Mucosa of stomach (tissue), 1 donor: Measurements from ENCODE around the gene LIN52.
A peak's percentile ranks its signal among the peaks of the same experiment; 100 is the strongest.

ENCODE experiments used
- H3K27me3 ChIP-seq: one replicate; pipeline ENCODE4 v1.7.0; 2013; ENCODE audit warnings: mild to moderate bottlenecking, low read length; ENCODE audit not compliant: control insufficient read depth, insufficient read depth
- H3K36me3 ChIP-seq: one replicate; pipeline ENCODE4 v1.7.0; 2013; ENCODE audit warnings: low read length; ENCODE audit not compliant: control insufficient read depth, insufficient read depth
- H3K4me1 ChIP-seq: one replicate; pipeline ENCODE4 v1.7.0; 2013; ENCODE audit warnings: mild to moderate bottlenecking, low read length; ENCODE audit not compliant: control insufficient read depth, insufficient read depth
- H3K4me3 ChIP-seq: one replicate; pipeline ENCODE4 v1.7.0; 2013; ENCODE audit warnings: low read length
- H3K9ac ChIP-seq: one replicate; pipeline ENCODE4 v1.7.0; 2013; ENCODE audit warnings: mild to moderate bottlenecking, low read length, moderate library complexity
- H3K9me3 ChIP-seq: one replicate; pipeline ENCODE4 v1.7.0; 2013; ENCODE audit warnings: mild to moderate bottlenecking, low read length, moderate library complexity; ENCODE audit not compliant: control insufficient read depth
- donor health status: Pancreatic carcinoma.

Gene LIN52

DNA sequence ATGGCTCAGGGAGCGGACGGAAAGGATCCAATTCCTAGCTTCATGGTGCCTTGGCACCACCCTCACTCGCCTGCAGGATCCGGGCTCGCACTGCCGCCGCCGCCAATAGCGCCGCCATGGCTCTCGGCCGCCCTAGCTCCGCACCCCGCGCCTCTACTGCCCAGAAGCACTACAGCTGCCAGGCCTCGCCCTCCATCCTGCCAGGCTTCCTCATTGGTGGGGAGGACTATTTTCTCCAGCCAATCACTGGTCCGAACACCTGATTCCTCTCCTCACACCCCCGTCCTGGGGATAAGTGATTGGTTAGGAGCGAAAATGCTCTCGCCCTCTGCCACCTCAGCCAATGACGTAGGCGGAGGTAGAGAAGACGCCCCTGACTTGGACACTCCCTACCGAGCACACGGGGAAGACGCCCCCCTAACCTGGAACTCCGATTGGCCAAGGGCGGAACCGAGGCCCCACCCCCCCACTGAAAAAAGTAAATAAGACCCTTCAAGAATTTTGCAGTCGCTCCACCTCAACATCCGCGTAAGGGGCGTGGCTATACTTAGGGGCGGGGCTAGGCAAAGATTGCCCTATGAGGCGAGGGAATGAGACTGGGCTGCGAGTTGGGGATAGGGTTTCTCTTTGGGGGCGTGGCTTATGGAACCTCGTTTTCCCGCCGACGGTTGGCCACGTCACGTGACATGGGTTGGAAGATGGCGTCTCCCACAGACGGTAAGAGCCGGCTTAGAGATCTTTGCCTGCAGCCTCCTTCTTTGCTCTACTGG is at the start of gene LIN52, which contains the start of gene ALDH6A1:
Gene LIN52, plus strand, starts transcription at position 680 of the 770 bp plus-strand sequence. Its CDS starts 19 bp downstream, at position 699.
Gene ALDH6A1, minus strand, starts transcription at position 177 of the 770 bp plus-strand sequence. Its CDS starts 59 bp downstream, at position 118.
- Histone ChIP-seq H3K9me3 (no peaks in the 10 kb centered on the region), H3K27me3 (no peaks in the 10 kb centered on the region), H3K36me3 (no peaks in the 10 kb centered on the region), H3K9ac (peak within 1 kb of the TSS; percentile 84), H3K4me3 (peak within 1 kb of the TSS; percentile 87), H3K4me1 (peaks cover 17% of the 10 kb centered on the region)

- no peaks in the 10 kb centered on the region for H3K9me3 ChIP-seq
- H3K27me3 ChIP-seq = no peaks in the 10 kb centered on the region
These were observed 49.2 kb upstream of the LIN52 start for GRCh38 chr14:74035556-74035955.

DNA sequence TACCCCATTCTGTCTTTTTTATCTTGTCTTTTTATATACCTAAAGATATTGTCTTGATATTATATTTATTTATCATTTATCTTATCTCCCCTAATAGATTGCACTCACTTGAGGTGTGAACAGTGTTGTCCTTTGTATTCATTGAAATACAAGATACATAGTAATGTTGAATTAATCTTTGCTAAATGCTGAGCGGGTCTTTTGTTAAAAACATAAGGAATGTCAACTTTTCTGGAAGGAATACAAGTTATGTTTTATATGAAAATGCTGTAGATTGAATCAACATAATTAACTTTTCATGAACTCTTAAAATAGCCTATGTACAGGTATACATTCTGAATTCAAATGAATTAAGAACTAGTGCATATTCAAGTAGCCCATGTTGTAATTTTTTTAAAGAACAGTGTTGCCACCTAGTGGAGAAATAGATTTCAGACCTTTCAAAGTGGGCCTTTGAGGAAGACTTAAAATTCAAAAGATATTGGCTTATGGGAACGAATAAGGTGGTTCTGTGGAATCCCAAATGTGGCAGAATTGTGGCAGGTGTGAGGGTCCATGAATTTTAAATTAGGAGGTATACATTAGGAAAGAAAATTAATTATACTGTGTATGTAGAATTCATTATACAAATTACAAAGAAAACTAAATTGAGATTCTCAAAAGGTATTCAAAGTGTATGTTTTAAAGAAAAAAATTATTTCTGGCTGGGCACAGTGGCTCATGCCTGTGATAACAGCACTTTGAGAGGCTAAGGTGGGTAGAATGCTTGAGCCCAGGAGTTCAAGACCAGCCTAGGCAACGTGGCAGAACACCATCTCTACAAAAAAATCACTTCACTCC is 46.5 kb upstream of the LIN52 start:
- Histone ChIP-seq H3K9me3 (no peaks in the 10 kb centered on the region), H3K27me3 (no peaks in the 10 kb centered on the region), H3K4me1 (no peaks in the 10 kb centered on the region), H3K4me3 (no peak overlapping the region), H3K36me3 (no peaks in the 10 kb centered on the region), H3K9ac (no peak overlapping the region)

More at GRCh38 chr14:74035556-74035955, 49.2 kb upstream of the LIN52 start:
- H3K9ac ChIP-seq = no peak overlapping the region
- H3K36me3 ChIP-seq = no peaks in the 10 kb centered on the region
- H3K4me1 ChIP-seq = no peaks in the 10 kb centered on the region
- H3K4me3 ChIP-seq = no peak overlapping the region

DNA sequence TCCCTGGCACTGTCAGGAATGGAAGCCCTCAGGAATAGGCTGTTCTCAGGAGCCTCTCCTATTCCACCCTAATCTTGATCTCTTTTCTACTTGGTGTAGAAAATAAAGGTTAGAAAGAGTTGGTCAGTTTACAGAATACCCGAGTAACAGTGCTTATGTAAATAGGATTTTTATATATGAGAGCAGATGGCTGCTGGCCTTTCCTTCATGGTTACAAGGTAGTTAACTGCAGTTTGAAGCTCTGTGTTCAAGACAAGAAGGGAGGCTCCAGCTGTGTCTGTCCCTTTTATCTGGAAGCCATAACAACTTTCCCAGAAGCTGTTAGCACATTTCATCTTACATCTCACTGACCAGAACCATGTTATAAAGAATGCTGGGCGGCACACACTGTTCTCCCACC is 42.5 kb upstream of the LIN52 start:
- Histone ChIP-seq H3K36me3 (no peaks in the 10 kb centered on the region), H3K9me3 (no peaks in the 10 kb centered on the region), H3K4me3 (no peak overlapping the region), H3K9ac (no peak overlapping the region), H3K4me1 (no peaks in the 10 kb centered on the region), H3K27me3 (no peaks in the 10 kb centered on the region)

GRCh38 chr14:74045522-74045921 is 39.2 kb upstream of the LIN52 start:
- no peaks in the 10 kb centered on the region for H3K9me3 ChIP-seq
- no peaks in the 10 kb centered on the region for H3K4me1 ChIP-seq
- H3K36me3 ChIP-seq = no peaks in the 10 kb centered on the region
- no peak overlapping the region for H3K4me3 ChIP-seq
- no peaks in the 10 kb centered on the region for H3K27me3 ChIP-seq
- no peak overlapping the region for H3K9ac ChIP-seq

DNA sequence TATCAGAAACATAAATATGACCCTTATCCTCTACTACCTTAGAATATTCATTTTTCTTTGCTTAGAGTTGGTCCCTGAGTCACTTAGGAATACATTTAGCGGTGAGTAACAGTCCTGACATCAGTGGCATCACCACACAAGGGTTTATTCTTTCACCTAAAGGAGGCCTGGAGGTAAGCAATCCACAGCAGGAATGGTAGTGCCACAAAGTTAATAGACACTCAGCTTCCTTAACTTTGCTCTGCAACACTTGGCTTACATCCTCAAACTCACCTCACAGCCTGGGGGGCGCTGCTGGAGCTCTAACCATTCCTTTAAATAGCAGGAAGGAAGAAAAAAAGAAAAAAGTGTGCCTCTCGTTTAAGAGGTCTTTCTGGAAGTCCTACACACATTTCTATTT is 36.5 kb upstream of the LIN52 start:
- Histone ChIP-seq H3K27me3 (no peaks in the 10 kb centered on the region), H3K36me3 (no peaks in the 10 kb centered on the region), H3K4me3 (no peak overlapping the region), H3K9ac (no peak overlapping the region), H3K9me3 (no peaks in the 10 kb centered on the region), H3K4me1 (no peaks in the 10 kb centered on the region)

DNA sequence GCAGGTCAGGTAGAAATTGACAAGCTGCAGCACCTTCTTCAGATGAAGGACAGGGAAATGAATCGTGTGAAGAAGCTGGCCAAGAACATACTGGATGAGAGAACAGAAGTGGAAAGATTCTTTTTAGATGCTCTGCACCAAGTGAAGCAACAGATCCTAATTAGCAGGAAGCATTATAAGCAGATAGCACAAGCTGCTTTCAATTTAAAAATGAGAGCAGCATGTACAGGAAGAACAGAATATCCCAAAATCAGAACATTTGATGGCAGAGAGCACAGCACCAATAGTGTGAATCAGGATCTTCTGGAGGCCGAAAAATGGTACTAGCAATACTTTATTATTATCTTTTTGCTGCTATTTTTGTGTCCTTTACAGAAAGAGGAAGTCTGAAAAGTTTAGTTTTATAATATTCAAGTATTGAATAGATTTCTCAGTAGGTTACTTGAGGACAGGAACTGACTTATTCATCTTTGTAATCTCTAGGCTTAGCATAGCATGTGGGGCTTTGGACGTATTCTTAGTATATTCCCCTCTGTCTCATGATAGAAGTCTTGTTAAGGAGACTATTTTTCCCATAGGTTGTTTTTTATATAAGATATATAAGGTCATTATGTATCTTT is 34.8 kb upstream of the LIN52 start:
- H3K4me3 ChIP-seq = no peak overlapping the region
- no peak overlapping the region for H3K9ac ChIP-seq
- no peaks in the 10 kb centered on the region for H3K36me3 ChIP-seq
- no peaks in the 10 kb centered on the region for H3K27me3 ChIP-seq
- no peaks in the 10 kb centered on the region for H3K4me1 ChIP-seq
- no peaks in the 10 kb centered on the region for H3K9me3 ChIP-seq

- no peaks in the 10 kb centered on the region for H3K27me3 ChIP-seq
- no peak overlapping the region for H3K9ac ChIP-seq
- no peaks in the 10 kb centered on the region for H3K9me3 ChIP-seq
- no peak overlapping the region for H3K4me3 ChIP-seq
- no peaks in the 10 kb centered on the region for H3K4me1 ChIP-seq
- peaks cover 3% of the 10 kb centered on the region for H3K36me3 ChIP-seq
These were observed 22.0 kb upstream of the LIN52 start for GRCh38 chr14:74062809-74063150.

DNA sequence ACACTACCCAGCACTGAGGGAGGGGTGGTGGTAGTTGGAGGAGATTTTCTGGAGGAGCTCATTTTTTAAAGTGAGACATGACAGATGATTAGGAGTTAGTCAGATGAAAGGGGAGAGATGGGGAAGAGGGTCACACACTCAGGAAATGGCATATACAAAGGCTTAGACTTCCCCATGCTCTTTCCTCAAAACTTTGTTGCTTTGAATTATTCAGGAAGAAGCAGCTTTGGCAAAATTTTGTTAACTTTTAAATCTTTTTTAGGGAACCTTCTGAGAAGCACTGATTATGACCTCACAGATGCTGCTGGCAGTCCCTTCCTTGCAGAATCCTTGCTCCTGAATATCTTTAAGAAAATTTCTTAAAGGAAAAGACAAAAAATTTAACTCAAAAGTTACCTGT is 20.3 kb upstream of the LIN52 start:
- H3K9me3 ChIP-seq = no peaks in the 10 kb centered on the region
- no peaks in the 10 kb centered on the region for H3K27me3 ChIP-seq
- H3K4me3 ChIP-seq = no peak overlapping the region
- no peaks in the 10 kb centered on the region for H3K4me1 ChIP-seq
- H3K36me3 ChIP-seq = peaks cover 3% of the 10 kb centered on the region
- no peak overlapping the region for H3K9ac ChIP-seq

DNA sequence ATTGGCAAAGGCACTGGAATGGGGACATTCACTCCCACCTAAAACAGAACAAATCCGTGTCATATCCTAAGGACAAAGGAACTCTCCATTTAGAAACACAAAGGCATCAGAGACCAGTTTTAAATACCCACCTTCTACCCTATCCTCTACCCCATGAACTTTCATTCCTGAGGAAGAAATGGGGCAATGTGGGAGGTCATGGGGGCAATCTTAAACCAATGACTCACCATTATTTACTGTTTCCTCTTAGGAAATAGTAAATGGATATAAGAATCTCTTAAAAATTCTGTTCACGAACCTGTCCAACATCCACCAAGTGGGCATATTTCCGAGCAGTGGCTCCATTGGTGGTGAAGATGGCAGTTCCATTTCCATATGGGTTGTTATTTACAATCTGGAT is 19.9 kb upstream of the LIN52 start:
- Histone ChIP-seq H3K4me3 (no peak overlapping the region), H3K4me1 (no peaks in the 10 kb centered on the region), H3K9ac (no peak overlapping the region), H3K27me3 (no peaks in the 10 kb centered on the region), H3K36me3 (peaks cover 3% of the 10 kb centered on the region), H3K9me3 (no peaks in the 10 kb centered on the region)

- Histone ChIP-seq H3K27me3 (no peaks in the 10 kb centered on the region), H3K4me3 (no peak overlapping the region), H3K36me3 (peaks cover 3% of the 10 kb centered on the region), H3K9ac (no peak overlapping the region), H3K4me1 (no peaks in the 10 kb centered on the region), H3K9me3 (no peaks in the 10 kb centered on the region)
These were observed 18.8 kb upstream of the LIN52 start for GRCh38 chr14:74065746-74066575.
